ENCODE data around the gene LIF. TPM values are rescaled to one million over a fixed set of nuclear protein-coding genes. Genes with fewer than 3 reads are reported as not detected.

LIF gene
- total and polyA plus RNA-seq, 2 donors (not counting 3 experiments of a cell fraction or from before 2014, with no cell fraction given) = 0.12 to 0.27 TPM

DNA sequence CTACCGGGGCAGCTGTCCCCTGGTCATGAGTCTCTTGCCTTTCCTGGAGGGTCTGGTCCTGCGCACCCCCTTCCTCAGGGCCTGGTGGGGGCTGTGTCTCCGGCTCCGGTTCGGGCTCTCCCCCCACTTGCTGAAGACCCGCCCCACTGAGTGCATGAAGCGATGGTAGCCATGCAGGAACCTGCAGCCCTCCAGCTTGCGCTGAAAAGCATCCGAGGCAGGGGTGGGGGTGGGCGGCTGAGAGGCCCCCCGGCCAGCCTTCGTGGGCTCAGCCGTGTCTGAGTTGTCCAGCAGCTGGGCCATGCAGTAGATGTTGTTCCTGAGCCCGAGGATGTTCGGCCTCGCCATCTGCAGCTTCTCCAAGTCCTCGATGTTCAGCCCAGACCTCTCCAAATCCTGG lies 17.3 kb upstream of the LIF start:
- BruUV-seq (replicated peaks) = no TSS peak
- Histone ChIP-seq H3K4me1 (ENCODE audit: control insufficient read depth, extremely low read depth, insufficient read depth, low read length) (peaks cover 6% of the 10 kb centered on the region), H2AFZ (ENCODE audit: low read depth, low read length) (no peak overlapping the region), H3K4me2 (ENCODE audit: insufficient read depth, low read length) (no peak overlapping the region), H3K9me3 (replicated peaks; ENCODE audit: control insufficient read depth, insufficient read depth, low read length) (no peaks in the 10 kb centered on the region), H3K9me1 (replicated peaks; ENCODE audit: control insufficient read depth, extremely low read depth, insufficient read depth, low read length) (no peaks in the 10 kb centered on the region), H3K27me3 (ENCODE audit: control insufficient read depth in 2 of 2, insufficient read depth in 2 of 2, low read length in 2 of 2) (no peaks in the 10 kb centered on the region), H3K27ac (ENCODE audit: insufficient read depth, low read depth, low read length) (no peak overlapping the region), H3K36me3 (ENCODE audit: control insufficient read depth in 2 of 2, extremely low read depth in 1 of 2, insufficient read depth in 2 of 2, low read length in 2 of 2) (no peaks in the 10 kb centered on the region), H3K9ac (replicated peaks; ENCODE audit: extremely low read depth, insufficient read depth, low read length) (no peak overlapping the region), H3K4me3 (replicated peaks in 1 of 3; ENCODE audit: insufficient read depth in 1 of 3, low read depth in 1 of 3, low read length in 3 of 3) (no peak overlapping the region), H4K20me1 (replicated peaks; ENCODE audit: control insufficient read depth, extremely low read depth, insufficient read depth, low read length) (no peaks in the 10 kb centered on the region), H3K79me2 (ENCODE audit: control insufficient read depth, insufficient read depth, low read length) (no peaks in the 10 kb centered on the region)
- no peak for FAIRE-seq
- dilution Hi-C loops (cut with MboI; ENCODE audit: extremely low pct_ligation_motif_present, low sequenced_read_pairs) (no loop called here), intact Hi-C loops (cut with micrococcal nuclease) (loop anchor here (1.0 kb wide), 2 partner anchors 23 to 123 kb away; partner anchors contain the start of gene RNF215)
- POLR2A ChIA-PET = no interaction called here
- CTCF ChIA-PET = interaction anchor here (0.8 to 4.3 kb wide), 13 partner anchors 8 to 156 kb away, joined by 3 to 56 read pairs (median 6); partner anchors contain the start of genes RNF215 and TBC1D10A
- DNase-seq (ENCODE audit: low read depth, low spot score) = no peak
- TF ChIP-seq, protein P1, sequence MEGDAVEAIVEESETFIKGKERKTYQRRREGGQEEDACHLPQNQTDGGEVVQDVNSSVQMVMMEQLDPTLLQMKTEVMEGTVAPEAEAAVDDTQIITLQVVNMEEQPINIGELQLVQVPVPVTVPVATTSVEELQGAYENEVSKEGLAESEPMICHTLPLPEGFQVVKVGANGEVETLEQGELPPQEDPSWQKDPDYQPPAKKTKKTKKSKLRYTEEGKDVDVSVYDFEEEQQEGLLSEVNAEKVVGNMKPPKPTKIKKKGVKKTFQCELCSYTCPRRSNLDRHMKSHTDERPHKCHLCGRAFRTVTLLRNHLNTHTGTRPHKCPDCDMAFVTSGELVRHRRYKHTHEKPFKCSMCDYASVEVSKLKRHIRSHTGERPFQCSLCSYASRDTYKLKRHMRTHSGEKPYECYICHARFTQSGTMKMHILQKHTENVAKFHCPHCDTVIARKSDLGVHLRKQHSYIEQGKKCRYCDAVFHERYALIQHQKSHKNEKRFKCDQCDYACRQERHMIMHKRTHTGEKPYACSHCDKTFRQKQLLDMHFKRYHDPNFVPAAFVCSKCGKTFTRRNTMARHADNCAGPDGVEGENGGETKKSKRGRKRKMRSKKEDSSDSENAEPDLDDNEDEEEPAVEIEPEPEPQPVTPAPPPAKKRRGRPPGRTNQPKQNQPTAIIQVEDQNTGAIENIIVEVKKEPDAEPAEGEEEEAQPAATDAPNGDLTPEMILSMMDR (IDR thresholded peaks at IDR 0.05; ENCODE audit: extremely low read depth in 1 of 2, insufficient read depth in 1 of 2, low read depth in 1 of 2, low read length in 2 of 2) = no peak
- TF ChIP-seq JUN (IDR thresholded peaks at IDR 0.05; ENCODE audit: borderline replicate concordance, insufficient read depth, insufficient read length, low read depth) (no peak), POLR2AphosphoS5 (IDR thresholded peaks at IDR 0.05; ENCODE audit: insufficient read depth, low read depth, low read length) (no peak), FOS (IDR thresholded peaks at IDR 0.05; ENCODE audit: borderline replicate concordance, insufficient read depth, low read length) (no peak), EZH2 (IDR thresholded peaks at IDR 0.05; ENCODE audit: borderline replicate concordance, low read depth, low read length, severe bottlenecking) (no peak), GATA2 (IDR thresholded peaks at IDR 0.05; ENCODE audit: insufficient read depth, insufficient read length, low read depth, low read length) (no peak), POLR2A (IDR thresholded peaks at IDR 0.05; ENCODE audit: low read depth, low read length) (no peak), MYC (IDR thresholded peaks at IDR 0.05; ENCODE audit: low read depth, low read length) (no peak)
- TF ChIP-seq, protein P2, sequence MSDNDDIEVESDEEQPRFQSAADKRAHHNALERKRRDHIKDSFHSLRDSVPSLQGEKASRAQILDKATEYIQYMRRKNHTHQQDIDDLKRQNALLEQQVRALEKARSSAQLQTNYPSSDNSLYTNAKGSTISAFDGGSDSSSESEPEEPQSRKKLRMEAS (IDR thresholded peaks at IDR 0.05; ENCODE audit: insufficient read depth, insufficient read length) = no peak
